GM19238 (cell line): Measurements from ENCODE around the gene CFHR2.

Experiments used
- DNase-seq: peaks from one replicate; pipeline ENCODE4 v3.0.0; 2011; ENCODE audit warnings: low spot score; ENCODE audit not compliant: insufficient read length

Gene CFHR2

GRCh38 chr1:197001828-197002227, 58.3 kb downstream of the CFHR2 start:
- DNase-seq = no peak

GRCh38 chr1:197003132-197003531, 59.6 kb downstream of the CFHR2 start:
- no peak for DNase-seq

GRCh38 chr1:197008861-197009260, 65.3 kb downstream of the CFHR2 start:
- no peak for DNase-seq
